MM.1S (cell line): ENCODE results near the gene TCF7L2.

ENCODE experiments used
- DNase-seq: peaks from one replicate; pipeline ENCODE4 v3.0.0-alpha.2; 2015
- H2AFZ ChIP-seq: fragments of 300-600 bp; sonication (generic); 2 replicates; pipeline ENCODE4 v1.6.0; 2016; ENCODE audit warnings: antibody characterized with exemption, low read length
- H3F3A ChIP-seq: fragments of 300-600 bp; sonication (generic); 2 replicates; pipeline ENCODE4 v1.6.1; 2016; ENCODE audit warnings: mild to moderate bottlenecking, antibody characterized with exemption, low read length, moderate library complexity, mixed read lengths; ENCODE audit not compliant: insufficient read depth
- H3K27ac ChIP-seq: fragments of 300-600 bp; sonication (generic); 2 replicates; pipeline ENCODE4 v1.5.1; 2016; ENCODE audit warnings: mild to moderate bottlenecking, low read length
- H3K27me3 ChIP-seq: fragments of 300-600 bp; sonication (generic); replicated peaks from 2 replicates; pipeline ENCODE4 v1.6.0; 2016; ENCODE audit warnings: low read length; ENCODE audit not compliant: insufficient read depth
- H3K36me3 ChIP-seq: fragments of 300-600 bp; sonication (generic); replicated peaks from 2 replicates; pipeline ENCODE4 v1.6.1; 2016; ENCODE audit warnings: mild to moderate bottlenecking, low read length, mixed read lengths; ENCODE audit not compliant: insufficient read depth
- H3K4me1 ChIP-seq: fragments of 300-600 bp; sonication (generic); 2 replicates; pipeline ENCODE4 v1.6.1; 2016; ENCODE audit warnings: low read length, mixed read lengths
- H3K4me2 ChIP-seq: fragments of 300-600 bp; sonication (generic); 2 replicates; pipeline ENCODE4 v1.6.0; 2016; ENCODE audit warnings: low read depth, low read length
- H3K4me3 ChIP-seq: fragments of 300-600 bp; sonication (generic); 2 replicates; pipeline ENCODE4 v1.5.1; 2016; ENCODE audit warnings: low read length, mixed read lengths
- H3K79me2 ChIP-seq: fragments of 300-600 bp; sonication (generic); 2 replicates; pipeline ENCODE4 v1.6.1; 2016; ENCODE audit warnings: mixed run types, low read length, mixed read lengths
- H3K9ac ChIP-seq: fragments of 300-600 bp; sonication (generic); 2 replicates; pipeline ENCODE4 v1.6.1; 2016; ENCODE audit warnings: low read length, mixed read lengths
- H3K9me2 ChIP-seq: fragments of 300-600 bp; sonication (generic); replicated peaks from 2 replicates; pipeline ENCODE4 v1.6.1; 2016; ENCODE audit warnings: mild to moderate bottlenecking, low read length, mixed read lengths; ENCODE audit not compliant: insufficient read depth
- H3K9me3 ChIP-seq: fragments of 300-600 bp; sonication (generic); replicated peaks from 2 replicates; pipeline ENCODE4 v1.6.1; 2016; ENCODE audit warnings: mild to moderate bottlenecking, low read length, mixed read lengths; ENCODE audit not compliant: insufficient read depth
- H4K20me1 ChIP-seq: fragments of 300-600 bp; sonication (generic); 2 replicates; pipeline ENCODE4 v1.6.1; 2016; ENCODE audit warnings: mild to moderate bottlenecking, low read length, moderate library complexity, mixed read lengths; ENCODE audit not compliant: insufficient read depth
- EZH2 ChIP-seq: fragments of 300-600 bp; sonication (generic); optimal IDR thresholded peaks from 2 replicates; pipeline ENCODE3; 2017; ENCODE audit warnings: low read depth, mild to moderate bottlenecking, antibody characterized with exemption, low read length, mixed read lengths
- EZH2phosphoT487 ChIP-seq: fragments of 300-600 bp; sonication (generic); IDR thresholded peaks from 2 replicates; pipeline ENCODE4 v1.6.1; 2018; ENCODE audit warnings: antibody characterized with exemption, low read length
- TF ChIP-seq, protein P1 (sequence below): fragments of 300-600 bp; sonication (generic); IDR thresholded peaks from 2 replicates; pipeline ENCODE4 v1.5.1; 2016; ENCODE audit warnings: antibody characterized with exemption, low read length, mixed read lengths

TCF7L2 gene

DNA sequence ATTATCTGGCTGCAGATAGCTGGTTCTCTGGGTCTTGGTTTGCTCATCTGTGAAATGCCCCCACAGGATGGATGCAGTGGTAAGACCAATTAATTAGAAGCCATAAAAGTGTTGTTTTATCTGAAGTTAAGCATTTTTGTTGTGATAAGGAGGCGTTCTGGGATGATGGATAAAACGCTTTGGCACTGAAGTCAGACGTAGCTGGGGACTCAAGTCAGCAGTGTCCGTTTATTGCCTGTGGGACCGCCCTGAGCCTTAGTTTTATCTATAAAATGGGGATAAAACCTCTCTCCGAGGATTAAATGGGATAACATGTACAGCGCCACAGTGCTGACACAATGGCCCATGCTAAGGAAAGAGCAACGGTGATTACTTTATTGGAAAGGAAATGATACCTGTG is 34.7 kb downstream of the TCF7L2 start:
- Histone ChIP-seq H3K27me3 (peaks cover 95% of the 10 kb centered on the region), H3K79me2 (no peaks in the 10 kb centered on the region), H3K4me2 (no peak overlapping the region), H4K20me1 (peaks cover 19% of the 10 kb centered on the region), H3K27ac (no peak overlapping the region), H3K4me1 (peaks cover 4% of the 10 kb centered on the region), H3K9me3 (no peaks in the 10 kb centered on the region), H3K9ac (no peak overlapping the region), H3K4me3 (no peak overlapping the region), H3F3A (peaks cover 12% of the 10 kb centered on the region; the same call in 1 of the 2 replicates), H3K36me3 (no peaks in the 10 kb centered on the region), H2AFZ (no peak overlapping the region), H3K9me2 (no peaks in the 10 kb centered on the region)
- TF ChIP-seq, protein P1, sequence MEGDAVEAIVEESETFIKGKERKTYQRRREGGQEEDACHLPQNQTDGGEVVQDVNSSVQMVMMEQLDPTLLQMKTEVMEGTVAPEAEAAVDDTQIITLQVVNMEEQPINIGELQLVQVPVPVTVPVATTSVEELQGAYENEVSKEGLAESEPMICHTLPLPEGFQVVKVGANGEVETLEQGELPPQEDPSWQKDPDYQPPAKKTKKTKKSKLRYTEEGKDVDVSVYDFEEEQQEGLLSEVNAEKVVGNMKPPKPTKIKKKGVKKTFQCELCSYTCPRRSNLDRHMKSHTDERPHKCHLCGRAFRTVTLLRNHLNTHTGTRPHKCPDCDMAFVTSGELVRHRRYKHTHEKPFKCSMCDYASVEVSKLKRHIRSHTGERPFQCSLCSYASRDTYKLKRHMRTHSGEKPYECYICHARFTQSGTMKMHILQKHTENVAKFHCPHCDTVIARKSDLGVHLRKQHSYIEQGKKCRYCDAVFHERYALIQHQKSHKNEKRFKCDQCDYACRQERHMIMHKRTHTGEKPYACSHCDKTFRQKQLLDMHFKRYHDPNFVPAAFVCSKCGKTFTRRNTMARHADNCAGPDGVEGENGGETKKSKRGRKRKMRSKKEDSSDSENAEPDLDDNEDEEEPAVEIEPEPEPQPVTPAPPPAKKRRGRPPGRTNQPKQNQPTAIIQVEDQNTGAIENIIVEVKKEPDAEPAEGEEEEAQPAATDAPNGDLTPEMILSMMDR: no peak
- TF ChIP-seq EZH2phosphoT487 (no peak), EZH2 (no peak)
- DNase-seq: no peak

DNA sequence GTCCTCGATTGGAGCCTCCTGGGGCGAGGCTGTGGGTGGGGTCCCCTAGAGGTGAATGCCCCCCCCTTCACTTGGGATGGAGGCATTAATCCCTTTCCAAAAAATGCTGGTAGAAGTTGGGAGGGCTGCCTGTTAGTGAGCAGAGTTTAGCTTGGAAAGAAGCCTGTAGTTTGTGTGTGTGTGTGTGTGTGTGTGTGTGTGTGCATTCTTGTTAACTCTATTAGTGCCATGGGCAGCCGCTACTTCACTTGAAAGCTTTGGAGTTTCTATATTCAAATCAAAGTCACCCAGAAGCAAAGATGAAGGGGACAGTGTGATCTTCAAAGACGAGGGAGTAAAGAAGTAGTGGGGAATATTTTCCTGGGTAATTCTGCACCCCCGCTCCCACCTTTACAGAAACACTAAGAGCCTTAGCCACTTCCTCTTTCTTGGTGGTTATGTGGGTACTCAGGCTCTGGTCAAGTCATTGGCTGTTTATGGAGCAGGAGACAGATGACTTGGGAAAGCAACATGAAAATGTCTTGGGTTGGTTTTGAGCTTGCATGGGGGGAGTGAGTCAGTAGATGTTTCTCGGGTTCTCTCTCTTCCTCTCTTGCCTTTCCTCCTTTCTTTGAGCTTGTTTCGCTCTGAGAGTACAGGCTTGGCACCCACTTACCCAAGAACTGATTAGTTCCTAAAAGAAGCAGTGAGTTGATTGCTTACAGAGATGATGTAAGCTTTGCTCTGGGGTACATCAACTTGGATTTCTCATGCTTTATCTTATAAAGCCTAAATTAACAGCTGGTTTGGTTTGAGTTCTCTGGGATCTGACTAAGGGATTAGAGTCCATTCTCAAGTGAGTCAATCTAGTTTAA is 35.9 kb downstream of the TCF7L2 start:
- H3K4me1 ChIP-seq: peaks cover 4% of the 10 kb centered on the region
- H3K9me2 ChIP-seq: no peaks in the 10 kb centered on the region
- no peak overlapping the region for H3K9ac ChIP-seq
- H2AFZ ChIP-seq: no peak overlapping the region
- H3K27me3 ChIP-seq: peaks cover 94% of the 10 kb centered on the region
- DNase-seq: no peak
- H3K4me3 ChIP-seq: no peak overlapping the region
- H4K20me1 ChIP-seq: peaks cover 17% of the 10 kb centered on the region
- TF ChIP-seq EZH2: no peak
- TF ChIP-seq, protein P1: no peak
- H3K4me2 ChIP-seq: no peak overlapping the region
- no peaks in the 10 kb centered on the region for H3K9me3 ChIP-seq
- no peak overlapping the region for H3K27ac ChIP-seq
- H3K36me3 ChIP-seq: no peaks in the 10 kb centered on the region
- peaks cover 11% of the 10 kb centered on the region; the same call in 1 of the 2 replicates for H3F3A ChIP-seq
- H3K79me2 ChIP-seq: no peaks in the 10 kb centered on the region

DNA sequence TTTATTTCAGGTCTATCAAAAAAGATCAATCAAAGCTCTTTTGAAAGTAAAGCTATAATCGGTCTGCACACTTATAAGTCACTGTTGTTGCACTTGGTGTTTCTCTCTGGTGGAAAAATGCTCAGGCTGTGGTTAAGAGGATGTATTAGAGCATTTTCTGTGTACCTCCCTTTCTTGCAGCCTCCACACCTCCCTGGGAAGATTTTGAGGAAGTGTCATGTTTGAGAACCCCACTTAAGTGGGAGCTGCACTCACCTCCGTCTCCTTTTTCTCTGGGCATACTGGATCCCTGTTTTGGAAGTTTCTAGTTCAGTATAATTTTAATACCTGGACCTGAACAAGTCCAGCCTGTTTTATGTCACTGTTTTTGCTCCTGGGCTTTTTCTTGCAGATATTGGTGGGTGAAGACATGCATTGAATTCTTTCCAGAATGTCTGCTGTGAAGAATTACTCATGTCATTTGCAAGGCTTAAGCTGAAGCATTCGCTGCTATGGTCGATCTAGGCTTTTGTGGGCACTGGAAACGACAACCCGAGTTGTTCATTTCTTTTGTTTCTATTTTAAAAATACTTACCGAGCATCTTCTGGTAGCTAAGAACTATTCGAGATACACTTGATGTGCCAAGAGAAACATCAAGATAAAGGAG is 36.6 kb downstream of the TCF7L2 start:
- Histone ChIP-seq H3K79me2 (no peaks in the 10 kb centered on the region), H3F3A (peaks cover 7% of the 10 kb centered on the region; the same call in 1 of the 2 replicates), H3K36me3 (no peaks in the 10 kb centered on the region), H3K27ac (no peak overlapping the region), H3K4me3 (no peak overlapping the region), H3K4me2 (no peak overlapping the region), H3K27me3 (peaks cover 96% of the 10 kb centered on the region), H3K9me2 (no peaks in the 10 kb centered on the region), H3K9ac (no peak overlapping the region), H3K4me1 (peaks cover 3% of the 10 kb centered on the region; the same call in 1 of the 2 replicates), H2AFZ (no peak overlapping the region), H4K20me1 (peaks cover 12% of the 10 kb centered on the region), H3K9me3 (no peaks in the 10 kb centered on the region)
- no peak for TF ChIP-seq EZH2phosphoT487
- TF ChIP-seq, protein P1: no peak
- no peak for DNase-seq
